ENCODE results near the gene DRG1. TPM values are rescaled to one million over a fixed set of nuclear protein-coding genes. Genes with fewer than 3 reads are reported as not detected.

Gene DRG1
- total and polyA plus RNA-seq, 2 experiments from 2014 or later = 55.2 to 71.0 TPM

DNA sequence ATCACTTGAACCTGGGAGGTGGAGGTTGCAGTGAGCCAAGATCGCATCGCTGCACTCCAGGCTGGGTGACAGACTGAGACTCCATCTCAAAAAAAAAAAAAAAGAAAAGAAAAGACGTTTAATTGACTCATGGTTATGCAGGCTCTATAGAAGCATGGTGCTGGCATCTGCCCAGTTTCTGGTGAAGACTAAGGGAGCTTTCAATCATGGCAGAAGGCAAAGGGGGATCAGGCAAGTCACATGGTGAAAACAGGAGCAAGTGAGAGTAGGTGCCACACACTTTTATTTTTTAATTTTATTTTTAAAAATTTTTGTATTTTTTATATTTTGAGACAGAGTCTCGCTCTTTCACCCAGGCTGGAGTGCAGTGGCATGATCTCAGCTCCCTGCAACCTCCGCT lies 44.9 kb upstream of the DRG1 start:
- no peaks in the 10 kb centered on the region for H3K27me3 ChIP-seq
- no peak overlapping the region for H3K4me3 ChIP-seq
- H3K4me1 ChIP-seq (ENCODE audit: insufficient read depth) = no peaks in the 10 kb centered on the region
- no peaks in the 10 kb centered on the region for H3K9me2 ChIP-seq (replicated peaks; ENCODE audit: insufficient read depth)
- no peak overlapping the region for H3K27ac ChIP-seq
- H3K36me3 ChIP-seq (replicated peaks; ENCODE audit: insufficient read depth, low read depth) = no peaks in the 10 kb centered on the region
- no peak overlapping the region for H2AFZ ChIP-seq
- no peak for DNase-seq (ENCODE audit: low spot score)
- WGBS (ENCODE audit: low lambda C conversion rate, missing lambda C conversion rate) = 91% methylated on average over 5 of the region's 5 CpGs
- H4K20me1 ChIP-seq (ENCODE audit: insufficient read depth, poor library complexity, severe bottlenecking) = no peaks in the 10 kb centered on the region
- H3K4me2 ChIP-seq = no peak overlapping the region
- H3K9me3 ChIP-seq (ENCODE audit: low read depth) = no peaks in the 10 kb centered on the region
- H3K79me2 ChIP-seq = no peaks in the 10 kb centered on the region
- TF ChIP-seq, protein P1, sequence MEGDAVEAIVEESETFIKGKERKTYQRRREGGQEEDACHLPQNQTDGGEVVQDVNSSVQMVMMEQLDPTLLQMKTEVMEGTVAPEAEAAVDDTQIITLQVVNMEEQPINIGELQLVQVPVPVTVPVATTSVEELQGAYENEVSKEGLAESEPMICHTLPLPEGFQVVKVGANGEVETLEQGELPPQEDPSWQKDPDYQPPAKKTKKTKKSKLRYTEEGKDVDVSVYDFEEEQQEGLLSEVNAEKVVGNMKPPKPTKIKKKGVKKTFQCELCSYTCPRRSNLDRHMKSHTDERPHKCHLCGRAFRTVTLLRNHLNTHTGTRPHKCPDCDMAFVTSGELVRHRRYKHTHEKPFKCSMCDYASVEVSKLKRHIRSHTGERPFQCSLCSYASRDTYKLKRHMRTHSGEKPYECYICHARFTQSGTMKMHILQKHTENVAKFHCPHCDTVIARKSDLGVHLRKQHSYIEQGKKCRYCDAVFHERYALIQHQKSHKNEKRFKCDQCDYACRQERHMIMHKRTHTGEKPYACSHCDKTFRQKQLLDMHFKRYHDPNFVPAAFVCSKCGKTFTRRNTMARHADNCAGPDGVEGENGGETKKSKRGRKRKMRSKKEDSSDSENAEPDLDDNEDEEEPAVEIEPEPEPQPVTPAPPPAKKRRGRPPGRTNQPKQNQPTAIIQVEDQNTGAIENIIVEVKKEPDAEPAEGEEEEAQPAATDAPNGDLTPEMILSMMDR (IDR thresholded peaks at IDR 0.05; ENCODE audit: poor library complexity) = no peak
- TF ChIP-seq EZH2phosphoT487 (IDR thresholded peaks at IDR 0.05; ENCODE audit: low read depth, severe bottlenecking, unreplicated experiment) = no peak

DNA sequence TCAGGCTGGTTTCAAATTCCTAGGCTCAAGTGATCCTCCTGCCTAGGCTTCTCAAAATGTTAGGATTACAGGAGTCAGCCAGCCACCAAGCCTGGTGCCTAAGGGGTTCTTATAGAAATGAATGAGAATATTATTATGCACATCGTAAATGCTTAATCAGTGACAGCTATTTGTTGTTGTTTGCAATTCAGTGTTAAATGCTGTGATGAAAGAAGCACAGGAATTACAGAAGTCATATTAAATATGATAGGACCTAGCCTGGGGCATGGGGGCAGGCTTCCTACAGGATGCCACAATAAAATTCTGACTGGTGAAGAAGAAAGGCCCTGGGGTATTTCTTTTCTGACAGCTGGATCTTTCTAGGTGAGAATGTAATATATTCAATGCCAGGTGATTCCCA lies 39.4 kb upstream of the DRG1 start:
- Histone ChIP-seq H3K79me2 (no peaks in the 10 kb centered on the region), H3K27me3 (no peaks in the 10 kb centered on the region), H4K20me1 (ENCODE audit: insufficient read depth, poor library complexity, severe bottlenecking) (no peaks in the 10 kb centered on the region), H3K4me2 (no peak overlapping the region), H2AFZ (no peak overlapping the region), H3K9me2 (replicated peaks; ENCODE audit: insufficient read depth) (no peaks in the 10 kb centered on the region), H3K36me3 (replicated peaks; ENCODE audit: insufficient read depth, low read depth) (no peaks in the 10 kb centered on the region), H3K4me3 (no peak overlapping the region), H3K9me3 (ENCODE audit: low read depth) (no peaks in the 10 kb centered on the region), H3K4me1 (ENCODE audit: insufficient read depth) (no peaks in the 10 kb centered on the region), H3K27ac (no peak overlapping the region)
- 90% methylated on average over 1 of the region's 1 CpG for WGBS (ENCODE audit: low lambda C conversion rate, missing lambda C conversion rate)
- TF ChIP-seq, protein P1 (IDR thresholded peaks at IDR 0.05; ENCODE audit: poor library complexity) = no peak
- TF ChIP-seq EZH2 (IDR thresholded peaks at IDR 0.05; ENCODE audit: borderline replicate concordance) = no peak
- TF ChIP-seq EZH2phosphoT487 (IDR thresholded peaks at IDR 0.05; ENCODE audit: low read depth, severe bottlenecking, unreplicated experiment) = no peak
- no peak for DNase-seq (ENCODE audit: low spot score)

DNA sequence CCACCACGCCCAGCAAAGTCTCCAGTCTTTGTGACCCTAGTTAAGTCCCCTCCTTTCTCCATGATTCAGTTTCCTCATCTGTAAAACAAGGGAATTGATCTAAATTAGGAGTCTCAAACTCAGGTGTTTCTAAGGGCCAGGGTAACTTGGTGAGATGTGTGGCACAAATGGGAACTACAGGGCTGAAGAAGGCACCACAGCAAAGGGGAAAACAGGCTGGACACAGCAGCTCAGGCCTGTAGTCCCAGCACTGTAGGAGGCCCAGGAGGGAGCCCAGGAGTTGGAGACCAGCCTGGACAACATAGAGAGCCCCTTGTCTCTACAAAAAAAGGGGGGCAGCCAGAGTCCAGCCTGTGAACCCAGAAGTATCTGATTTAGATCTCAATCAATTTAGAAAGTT lies 37.7 kb upstream of the DRG1 start:
- no peak overlapping the region for H3K4me2 ChIP-seq
- 0% methylated on average over 1 of the region's 1 CpG for WGBS (ENCODE audit: low lambda C conversion rate, missing lambda C conversion rate)
- no peak for DNase-seq (ENCODE audit: low spot score)
- H3K9me2 ChIP-seq (replicated peaks; ENCODE audit: insufficient read depth) = no peaks in the 10 kb centered on the region
- H3K27me3 ChIP-seq = no peaks in the 10 kb centered on the region
- H3K9me3 ChIP-seq (ENCODE audit: low read depth) = no peaks in the 10 kb centered on the region
- no peak overlapping the region for H3K27ac ChIP-seq
- H2AFZ ChIP-seq = no peak overlapping the region
- TF ChIP-seq, protein P1 (IDR thresholded peaks at IDR 0.05; ENCODE audit: poor library complexity) = no peak
- no peak for TF ChIP-seq EZH2 (IDR thresholded peaks at IDR 0.05; ENCODE audit: borderline replicate concordance)
- no peak for TF ChIP-seq EZH2phosphoT487 (IDR thresholded peaks at IDR 0.05; ENCODE audit: low read depth, severe bottlenecking, unreplicated experiment)
- no peaks in the 10 kb centered on the region for H4K20me1 ChIP-seq (ENCODE audit: insufficient read depth, poor library complexity, severe bottlenecking)
- H3K4me3 ChIP-seq = no peak overlapping the region
- no peaks in the 10 kb centered on the region for H3K4me1 ChIP-seq (ENCODE audit: insufficient read depth)
- no peaks in the 10 kb centered on the region for H3K79me2 ChIP-seq
- no peaks in the 10 kb centered on the region for H3K36me3 ChIP-seq (replicated peaks; ENCODE audit: insufficient read depth, low read depth)

DNA sequence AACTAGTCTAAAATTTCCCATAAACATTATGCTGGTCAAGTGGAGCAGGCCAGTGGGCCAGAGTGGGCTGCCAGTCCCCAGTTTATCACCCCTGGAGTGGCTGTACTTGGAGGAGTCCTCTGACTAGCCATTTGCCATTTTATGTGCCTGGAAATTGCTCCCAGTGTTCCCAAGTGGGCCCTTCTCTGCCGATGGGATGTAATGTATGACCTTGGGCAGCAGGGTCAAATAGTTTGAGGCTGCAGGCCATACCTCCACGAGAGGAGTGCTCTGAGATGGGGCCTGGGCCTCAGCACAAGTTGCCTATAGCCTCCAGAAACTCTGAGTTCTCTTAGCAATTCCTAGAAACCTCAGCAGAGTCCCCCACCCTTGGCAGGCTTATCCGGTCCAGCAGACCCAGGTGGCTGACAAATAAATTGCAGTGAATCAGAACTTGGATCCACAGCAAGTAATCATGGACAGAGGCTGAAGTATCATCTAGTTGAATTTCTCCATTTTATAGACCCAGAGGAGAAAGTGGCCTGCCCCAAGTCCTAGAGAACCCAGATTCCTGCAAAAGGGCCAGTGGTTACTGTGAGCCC lies 35.4 kb upstream of the DRG1 start:
- no peaks in the 10 kb centered on the region for H3K36me3 ChIP-seq (replicated peaks; ENCODE audit: insufficient read depth, low read depth)
- no peaks in the 10 kb centered on the region for H3K9me2 ChIP-seq (replicated peaks; ENCODE audit: insufficient read depth)
- no peaks in the 10 kb centered on the region for H3K27me3 ChIP-seq
- H3K27ac ChIP-seq = no peak overlapping the region
- no peak overlapping the region for H3K4me3 ChIP-seq
- WGBS (ENCODE audit: low lambda C conversion rate, missing lambda C conversion rate) = 58% methylated on average over 3 of the region's 3 CpGs
- no peak overlapping the region for H2AFZ ChIP-seq
- H3K4me1 ChIP-seq (ENCODE audit: insufficient read depth) = no peaks in the 10 kb centered on the region
- TF ChIP-seq, protein P1 (IDR thresholded peaks at IDR 0.05; ENCODE audit: poor library complexity) = no peak
- no peaks in the 10 kb centered on the region for H3K79me2 ChIP-seq
- DNase-seq (ENCODE audit: low spot score) = no peak
- H3K9me3 ChIP-seq (ENCODE audit: low read depth) = no peaks in the 10 kb centered on the region
- no peaks in the 10 kb centered on the region for H4K20me1 ChIP-seq (ENCODE audit: insufficient read depth, poor library complexity, severe bottlenecking)
- H3K4me2 ChIP-seq = no peak overlapping the region
